H1 (cell line): ENCODE results near the gene RRAD. TPM values are rescaled to one million over a fixed set of nuclear protein-coding genes. Genes with fewer than 3 reads are reported as not detected.
A peak's percentile ranks its signal among the peaks of the same experiment; 100 is the strongest.

Experiments used
- CTCF ChIA-PET: fragments of 300-600 bp; sonication (Branson Sonifier 250); formaldehyde crosslinking; loops from one replicate; lab custom pipeline; 2021; ENCODE audit not compliant: partially characterized antibody; lab: Charles Lee
- POLR2A ChIA-PET: fragments of 300-600 bp; sonication (Branson Sonifier 250); formaldehyde crosslinking; loops from one replicate; lab custom pipeline; 2021; ENCODE audit warnings: inconsistent platforms; ENCODE audit not compliant: partially characterized antibody; lab: Charles Lee
- DNase-seq, 2 experiments: peaks; one replicate each; pipeline versions ENCODE4 v3.0.0 to v3.0.0-alpha.2; 2010 to 2022; ENCODE audit warnings: low spot score in 2 of 2, low read depth in 1 of 2, mixed read lengths in 1 of 2
- FAIRE-seq: peaks from 2 replicates; lab custom pipeline; 2011; peaks lifted over from hg19 to GRCh38; lab: Jason Lieb, UNC
- H2AFZ ChIP-seq: 2 replicates; pipeline ENCODE4 v1.8.1; 2012; ENCODE audit warnings: low read length, inconsistent platforms
- H2AK5ac ChIP-seq: 2 replicates; pipeline ENCODE4 v1.6.1; 2013; ENCODE audit warnings: low read depth, low read length
- H2BK120ac ChIP-seq: replicated peaks from 2 replicates; pipeline ENCODE3; 2013; ENCODE audit warnings: low read depth, low read length, inconsistent platforms
- H2BK12ac ChIP-seq: 2 replicates; pipeline ENCODE4 v1.6.1; 2013; ENCODE audit warnings: low read depth, low read length
- H2BK15ac ChIP-seq: 2 replicates; pipeline ENCODE4 v1.6.1; 2013; ENCODE audit warnings: low read length
- H2BK20ac ChIP-seq: 2 replicates; pipeline ENCODE4 v1.6.1; 2013; ENCODE audit warnings: low read length
- H2BK5ac ChIP-seq: 2 replicates; pipeline ENCODE4 v1.6.1; 2013; ENCODE audit warnings: low read depth, low read length
- H3K14ac ChIP-seq: 2 replicates; pipeline ENCODE4 v1.6.1; 2013; ENCODE audit warnings: inconsistent platforms; ENCODE audit not compliant: insufficient read length
- H3K18ac ChIP-seq: 2 replicates; pipeline ENCODE4 v1.6.1; 2013; ENCODE audit warnings: low read length; ENCODE audit errors: extremely low read depth
- H3K23ac ChIP-seq: 2 replicates; pipeline ENCODE4 v1.6.1; 2013; ENCODE audit warnings: inconsistent platforms; ENCODE audit not compliant: insufficient read length
- H3K23me2 ChIP-seq: 2 replicates; pipeline ENCODE4 v1.6.1; 2013; ENCODE audit warnings: low read depth, low read length
- H3K27ac ChIP-seq: 2 replicates; pipeline ENCODE4 v1.6.1; 2011; ENCODE audit warnings: low read depth, low read length, inconsistent platforms
- H3K27me3 ChIP-seq, 4 experiments: replicated peaks in 1 of 4; 1 replicate in 1 of 4; 2 replicates in 3 of 4; pipeline versions ENCODE4 v1.6.1 to v1.8.1; 2011 to 2013; ENCODE audit warnings: low read length in 3 of 4, mild to moderate bottlenecking in 3 of 4, inconsistent platforms in 2 of 4, mixed read lengths in 2 of 4, moderate library complexity in 1 of 4; ENCODE audit not compliant: control insufficient read depth in 3 of 4, insufficient read depth in 3 of 4; ENCODE audit errors: extremely low read depth in 1 of 4
- H3K36me3 ChIP-seq, 4 experiments: 2 replicates each; pipeline versions ENCODE4 v1.6.1 to v1.8.1; 2011 to 2013; ENCODE audit warnings: mild to moderate bottlenecking in 4 of 4, low read length in 3 of 4, moderate library complexity in 2 of 4, control low read depth in 1 of 4, inconsistent platforms in 1 of 4; ENCODE audit not compliant: insufficient read depth in 4 of 4, control insufficient read depth in 2 of 4
- H3K4ac ChIP-seq: replicated peaks from 2 replicates; pipeline ENCODE3; 2013; ENCODE audit warnings: low read length, low read depth, mixed read lengths, inconsistent platforms; ENCODE audit not compliant: insufficient read length
- H3K4me1 ChIP-seq, 4 experiments: replicated peaks in 1 of 4; 1 replicate in 1 of 4; 2 replicates in 3 of 4; pipeline versions ENCODE4 v1.6.1 to v1.8.1; 2011 to 2013; ENCODE audit warnings: low read length in 3 of 4, inconsistent platforms in 2 of 4, mixed read lengths in 1 of 4; ENCODE audit not compliant: insufficient read depth in 4 of 4, control insufficient read depth in 3 of 4
- H3K4me2 ChIP-seq, 2 experiments: 2 replicates each; pipeline versions ENCODE4 v1.6.1 to v1.8.1; 2011 to 2013; ENCODE audit warnings: low read depth in 2 of 2, low read length in 2 of 2, control low read depth in 1 of 2, inconsistent platforms in 1 of 2, mild to moderate bottlenecking in 1 of 2; ENCODE audit not compliant: insufficient read depth in 1 of 2
- H3K4me3 ChIP-seq, 4 experiments: fragments of 200-600, 300-600 bp in 1 of 4; sonication (generic), shearing (Covaris generic), sonication (Bioruptor Twin) in 1 of 4; 2 replicates each; pipeline versions ENCODE4 v1.5.1 to v1.8.1; 2011 to 2016; ENCODE audit warnings: low read length in 4 of 4, low read depth in 3 of 4, control low read depth in 2 of 4, inconsistent platforms in 2 of 4, mild to moderate bottlenecking in 2 of 4, mixed read lengths in 1 of 4, moderate library complexity in 1 of 4; ENCODE audit not compliant: insufficient read depth in 2 of 4; ENCODE audit errors: extremely low read depth in 1 of 4
- H3K56ac ChIP-seq: replicated peaks from 2 replicates; pipeline ENCODE3; 2013; ENCODE audit warnings: low read depth, mild to moderate bottlenecking, mixed read lengths, low read length, inconsistent platforms; ENCODE audit not compliant: insufficient read length
- H3K79me1 ChIP-seq: 2 replicates; pipeline ENCODE4 v1.6.1; 2013; ENCODE audit warnings: low read depth, low read length, control low read depth
- H3K79me2 ChIP-seq, 2 experiments: 2 replicates each; pipeline versions ENCODE4 v1.6.1 to v1.8.1; 2012 to 2013; ENCODE audit warnings: low read length in 2 of 2, mild to moderate bottlenecking in 2 of 2, inconsistent platforms in 1 of 2; ENCODE audit not compliant: insufficient read depth in 2 of 2, control insufficient read depth in 1 of 2
- H3K9ac ChIP-seq, 4 experiments: replicated peaks in 1 of 4; 1 replicate in 1 of 4; 2 replicates in 3 of 4; pipeline versions ENCODE4 v1.6.1 to v1.8.1; 2011 to 2013; ENCODE audit warnings: low read depth in 3 of 4, low read length in 3 of 4, control low read depth in 2 of 4, mild to moderate bottlenecking in 2 of 4, moderate library complexity in 2 of 4, inconsistent platforms in 1 of 4; ENCODE audit errors: extremely low read depth in 1 of 4
- H3K9me3 ChIP-seq, 2 experiments: 2 replicates each; pipeline versions ENCODE4 v1.6.1 to v1.8.1; 2012 to 2013; ENCODE audit warnings: mild to moderate bottlenecking in 2 of 2, moderate library complexity in 2 of 2, control low read depth in 1 of 2, inconsistent platforms in 1 of 2, low read depth in 1 of 2, low read length in 1 of 2, mixed read lengths in 1 of 2; ENCODE audit not compliant: insufficient read depth in 2 of 2
- H4K20me1 ChIP-seq, 2 experiments: replicated peaks in 1 of 2; 2 replicates each; pipeline versions ENCODE3 to v1.8.1; 2011 to 2013; ENCODE audit warnings: inconsistent platforms in 2 of 2, low read length in 2 of 2, mild to moderate bottlenecking in 1 of 2; ENCODE audit not compliant: insufficient read depth in 2 of 2, control insufficient read depth in 1 of 2
- H4K5ac ChIP-seq: 2 replicates; pipeline ENCODE4 v1.6.1; 2013; ENCODE audit warnings: low read length, low read depth, mixed read lengths, inconsistent platforms; ENCODE audit not compliant: insufficient read length
- H4K8ac ChIP-seq: 2 replicates; pipeline ENCODE4 v1.8.0; 2013; ENCODE audit warnings: mild to moderate bottlenecking, moderate library complexity, low read length, inconsistent platforms; ENCODE audit not compliant: insufficient read depth; ENCODE audit errors: extremely low read depth
- H4K91ac ChIP-seq: replicated peaks from 2 replicates; pipeline ENCODE3; 2013; ENCODE audit warnings: low read length, mixed read lengths, inconsistent platforms; ENCODE audit not compliant: insufficient read length
- CEBPB ChIP-seq: IDR thresholded peaks from 2 replicates; pipeline ENCODE4 v1.6.1; 2012; ENCODE audit warnings: low read depth, low read length
- CTCF ChIP-seq, 3 experiments: IDR thresholded peaks; 1 replicate in 2 of 3; 2 replicates in 1 of 3; pipeline versions ENCODE4 v1.5.1 to v1.6.1; 2011; ENCODE audit warnings: low read length in 3 of 3, mild to moderate bottlenecking in 3 of 3, inconsistent platforms in 2 of 3, low read depth in 1 of 3, moderate library complexity in 1 of 3; ENCODE audit not compliant: insufficient read depth in 1 of 3; ENCODE audit errors: control extremely low read depth in 1 of 3
- JUND ChIP-seq: IDR thresholded peaks from 2 replicates; pipeline ENCODE4 v1.6.1; 2011; ENCODE audit warnings: mild to moderate bottlenecking, improper control_type of control experiment, low read length
- KDM4A ChIP-seq: IDR thresholded peaks from one replicate; pipeline ENCODE4 v1.7.1; 2012; ENCODE audit warnings: low read depth, mild to moderate bottlenecking, moderate library complexity, low read length, inconsistent platforms; ENCODE audit not compliant: severe bottlenecking
- MAFK ChIP-seq: IDR thresholded peaks from 2 replicates; pipeline ENCODE4 v1.6.1; 2012; ENCODE audit warnings: low read depth, mild to moderate bottlenecking, improper control_type of control experiment, low read length
- NANOG ChIP-seq: IDR thresholded peaks from 2 replicates; pipeline ENCODE4 v1.6.1; 2011; ENCODE audit warnings: low read length, low read depth, mild to moderate bottlenecking, inconsistent platforms; ENCODE audit not compliant: insufficient read depth, poor library complexity, severe bottlenecking
- SIN3A ChIP-seq, 2 experiments: IDR thresholded peaks in 1 of 2; conservative IDR thresholded peaks in 1 of 2; 2 replicates each; pipeline ENCODE4 v1.6.1; 2011 to 2012; ENCODE audit warnings: low read length in 2 of 2, improper control_type of control experiment in 1 of 2, low read depth in 1 of 2, mild to moderate bottlenecking in 1 of 2
- SIRT6 ChIP-seq: IDR thresholded peaks from one replicate; pipeline ENCODE4 v1.7.1; 2012; ENCODE audit warnings: low read length, inconsistent platforms
- TCF12 ChIP-seq: IDR thresholded peaks from 2 replicates; pipeline ENCODE4 v1.6.1; 2011; ENCODE audit warnings: low read depth, mild to moderate bottlenecking, low read length
- WGBS, 2 experiments: shearing (Covaris generic) in 1 of 2; methylation state at CpG; one replicate each; pipeline versions ENCODE4 v1.1.6 to v1.1.7; 2013 to 2015; ENCODE audit warnings: low lambda C conversion rate in 2 of 2, mixed read lengths in 2 of 2, inconsistent platforms in 1 of 2, low coverage in 1 of 2, missing lambda C conversion rate in 1 of 2; ENCODE audit not compliant: insufficient replicate concordance in 2 of 2, insufficient coverage in 1 of 2, insufficient read length in 1 of 2; ENCODE audit errors: extremely low coverage in 1 of 2, missing lambda C conversion rate in 1 of 2; 5-methylcytosine and 5-hydroxymethylcytosine counted together
- polyA plus RNA-seq, 7 experiments: library from polyadenylated mRNA; depleted of rRNA in 3 of 7; stranded (reverse) in 5 of 7; unstranded in 2 of 7; fragments of >200 nt in 5 of 7; fragments of 200-250 nt in 2 of 7; gene quantifications; 1 replicate in 5 of 7; 2 replicates in 1 of 7; 4 replicates in 1 of 7; pipeline versions ENCODE4 v1.2.1 to v1.2.3, GENCODE V29; 2011 to 2013; ENCODE audit warnings: missing spikeins in 2 of 7, mixed read lengths in 2 of 7
- total RNA-seq: library from RNA; stranded (reverse); fragmentation: NEBNext Ultra II Directional; extraction: Animal tissue kit (Norgen Biotek cat#: 25700); gene quantifications from 2 replicates; pipeline ENCODE4 v1.2.1, GENCODE V29; 2021

The RRAD gene
- total and polyA plus RNA-seq, 2 of the 8 experiments (the other 6 are each of a cell fraction or from before 2014, with no cell fraction given) = 0.17 TPM; not detected in 1

- WGBS, 2 experiments = 88% methylated on average over 1 of the region's 1 CpG; no CpG with 5 or more reads in 1 of the 2 experiments
- H3K14ac ChIP-seq = no peak overlapping the region
- H3K4me1 ChIP-seq = peaks cover 0 to 6% (median 2%) of the 10 kb centered on the region in 4 experiments; a peak in 4 of 7 replicates
- H3K79me1 ChIP-seq = no peaks in the 10 kb centered on the region
- H2BK15ac ChIP-seq = peak overlapping the region; percentile 53; the same call in 1 of the 2 replicates
- no peak overlapping the region for H2AFZ ChIP-seq
- POLR2A ChIA-PET = no interaction called here
- peak overlapping the region; percentile 82 for H4K91ac ChIP-seq
- no peaks in the 10 kb centered on the region for H3K23me2 ChIP-seq
- no peak overlapping the region for H3K27ac ChIP-seq
- H3K36me3 ChIP-seq = no peaks in the 10 kb centered on the region
- no peak overlapping the region for H4K5ac ChIP-seq
- H2AK5ac ChIP-seq = no peak overlapping the region; the same call in 1 of the 2 replicates
- H2BK120ac ChIP-seq = no peak overlapping the region
- peak overlapping the region; percentile 75; the same call in 1 of the 2 replicates for H2BK12ac ChIP-seq
- no peaks in the 10 kb centered on the region for H3K9me3 ChIP-seq
- DNase-seq = no peak
- H3K56ac ChIP-seq = no peak overlapping the region
- no peak for FAIRE-seq
- H3K23ac ChIP-seq = no peak overlapping the region
- no peaks in the 10 kb centered on the region; a peak in 1 of 7 replicates for H3K27me3 ChIP-seq
- no peak overlapping the region for H3K4me3 ChIP-seq
- H4K8ac ChIP-seq = no peak overlapping the region
- no peak overlapping the region for H2BK5ac ChIP-seq
- H3K9ac ChIP-seq = no peak overlapping the region
- H2BK20ac ChIP-seq = no peak overlapping the region
- no peaks in the 10 kb centered on the region for H4K20me1 ChIP-seq
- H3K4me2 ChIP-seq = no peak overlapping the region
- peak overlapping the region; percentile 80 for H3K4ac ChIP-seq
- H3K18ac ChIP-seq = peak overlapping the region; percentile 68; the same call in 1 of the 2 replicates
- H3K79me2 ChIP-seq = no peaks in the 10 kb centered on the region
- CTCF ChIA-PET = interaction anchor here (1.0 to 2.0 kb wide), 9 partner anchors 8 to 265 kb away, joined by 3 to 6 read pairs (median 4); no protein-coding TSS in a partner anchor
- TF ChIP-seq CTCF (IDR thresholded peaks at IDR 0.05; ENCODE audit: control extremely low read depth in 1 of 3, insufficient read depth in 1 of 3, low read depth in 1 of 3, low read length in 3 of 3) = no peak
- no peak for TF ChIP-seq SIRT6
- no peak for TF ChIP-seq JUND
- no peak for TF ChIP-seq KDM4A
- TF ChIP-seq MAFK = no peak
- TF ChIP-seq TCF12 = no peak
- TF ChIP-seq SIN3A (conservative IDR thresholded peaks at IDR 0.05 in 1 of 2, IDR thresholded peaks at IDR 0.05 in 1 of 2; ENCODE audit: low read depth in 1 of 2, low read length in 2 of 2) = no peak
- TF ChIP-seq NANOG = no peak
- no peak for TF ChIP-seq CEBPB
Observed at GRCh38 chr16:66874079-66874775, 51.1 kb downstream of the RRAD start.
